Heart left ventricle (tissue), 16 donors: Measurements from ENCODE around the gene GPER1. TPM values are rescaled to one million over a fixed set of nuclear protein-coding genes. Genes with fewer than 3 reads are reported as not detected.

Source experiments
- ATAC-seq, 4 donors: fragments of 200-7000 bp; cut with Tn5 transposase; one replicate each; pipeline ENCODE4 v1.9.1; 2020 to 2022; ENCODE audit warnings: moderate library complexity in 4 of 4, mild to moderate bottlenecking in 3 of 4, moderate number of reproducible peaks in 1 of 4
- DNase-seq, 5 donors: peaks; one replicate each; pipeline ENCODE4 v3.0.0-alpha.2; 2020
- H3K27ac ChIP-seq, 12 donors: fragments of 200-600 bp; sonication (generic) in 4 of 12; one replicate each; pipeline versions ENCODE4 v1.5.0 to v1.8.0; 2016 to 2022; ENCODE audit warnings: mild to moderate bottlenecking in 2 of 12
- H3K27me3 ChIP-seq, 9 donors: fragments of 200-600 bp; sonication (generic) in 2 of 9; one replicate each; pipeline versions ENCODE4 v1.5.1 to v1.8.0; 2016 to 2022; ENCODE audit warnings: mild to moderate bottlenecking in 3 of 9
- H3K36me3 ChIP-seq, 9 donors: fragments of 200-600 bp; sonication (generic) in 2 of 9; one replicate each; pipeline versions ENCODE4 v1.5.0 to v1.8.0; 2018 to 2022; ENCODE audit warnings: mild to moderate bottlenecking in 2 of 9
- H3K4me1 ChIP-seq, 12 donors: fragments of 200-600 bp; sonication (generic) in 4 of 12; one replicate each; pipeline versions ENCODE4 v1.5.0 to v1.8.0; 2016 to 2022; ENCODE audit warnings: mild to moderate bottlenecking in 3 of 12
- H3K4me3 ChIP-seq, 12 donors: fragments of 200-600 bp; sonication (generic) in 4 of 12; one replicate each; pipeline versions ENCODE4 v1.5.0 to v1.8.0; 2017 to 2022; ENCODE audit warnings: mild to moderate bottlenecking in 9 of 12, moderate library complexity in 4 of 12
- H3K9me3 ChIP-seq, 12 donors: fragments of 200-600 bp; sonication (generic) in 4 of 12; one replicate each; pipeline versions ENCODE4 v1.5.0 to v1.8.0; 2016 to 2022; ENCODE audit warnings: mild to moderate bottlenecking in 1 of 12
- POLR2A ChIP-seq, 2 donors: fragments of 450-650 bp; IDR thresholded peaks; one replicate each; pipeline ENCODE4 v1.6.1; 2017; ENCODE audit warnings: antibody characterized with exemption in 2 of 2, mild to moderate bottlenecking in 2 of 2, moderate library complexity in 2 of 2
- WGBS, 4 donors: extraction: QIAGEN DNeasy Blood & Tissue Kit in 2 of 4; methylation state at CpG; one replicate each; pipeline versions ENCODE4 v1.1.5 to v1.1.7; 2013 to 2018; 5-methylcytosine and 5-hydroxymethylcytosine counted together
- intact Hi-C, 10 donors: fragments of 100-400 bp; cut with DNase I; formaldehyde crosslinking; loops; one replicate each; pipeline versions ENCODE4 v1.11.1 to v1.14.2; 2022
- polyA plus RNA-seq, 2 donors: library from polyadenylated mRNA; stranded (reverse); fragments of 200-250 nt; gene quantifications; one replicate each; pipeline ENCODE4 v1.2.3, GENCODE V29; 2013
- total RNA-seq, 9 donors: library from RNA; depleted of rRNA in 2 of 9; stranded (reverse); fragments of >200 nt in 2 of 9; fragmentation: NEBNext Ultra II Directional in 3 of 9; extraction: Animal tissue kit (Norgen Biotek cat#: 25700) in 3 of 9; gene quantifications; one replicate each; pipeline versions ENCODE4 v1.1.0 to v1.2.4, GENCODE V29; 2016 to 2023
- TF ChIP-seq, protein P1 (sequence below), 12 donors: fragments of 200-600 bp; sonication (generic) in 4 of 12; IDR thresholded peaks; one replicate each; pipeline versions ENCODE4 v1.5.0 to v1.8.0; 2018 to 2022; ENCODE audit warnings: antibody characterized with exemption in 12 of 12, mild to moderate bottlenecking in 5 of 12
- donor health status: ischemic (EF 13 %, LVEDD 7.1; RV severe dilation, severe dysfunction).
- donor health status: healthy with polysubstance abuse.
- donor health status: DM: no; HTN: yes; CAD: no.
- donor health status: DM: no; HTN: no; CAD: no.
- donor health status: ischemic (EF 25% LVEDD 6.9; RV normal size, moderate dysfunction).
- donor health status: ischemic (EF 25% LVEDD 5.7; RV mildly dilated, moderate dysfunction).
- donor health status: healthy.
- donor health status: DM: yes; HTN: yes; CAD: no.
- donor health status: ischemic (EF 35%, LVEDD 5.7; RV mildly dilated, moderate dysfunction).
- donor health status: nonischemic (EF 11% LVEDD 7.7; RV severe dilation, severe dysfunction).
- donor health status: DM: yes; HTN: yes; CAD: no.
- donor health status: PGD.
- donor health status: ischemic (EF 29% LVEDD 5.4; RV normal size, mild dysfunction).
- donor health status: nonischemic (EF 23%, LVEDD 6.1; RV moderate dilation, normal function).

Gene GPER1
- total and polyA plus RNA-seq, 11 donors = 1.4 to 8.8 (median 2.8) TPM

DNA sequence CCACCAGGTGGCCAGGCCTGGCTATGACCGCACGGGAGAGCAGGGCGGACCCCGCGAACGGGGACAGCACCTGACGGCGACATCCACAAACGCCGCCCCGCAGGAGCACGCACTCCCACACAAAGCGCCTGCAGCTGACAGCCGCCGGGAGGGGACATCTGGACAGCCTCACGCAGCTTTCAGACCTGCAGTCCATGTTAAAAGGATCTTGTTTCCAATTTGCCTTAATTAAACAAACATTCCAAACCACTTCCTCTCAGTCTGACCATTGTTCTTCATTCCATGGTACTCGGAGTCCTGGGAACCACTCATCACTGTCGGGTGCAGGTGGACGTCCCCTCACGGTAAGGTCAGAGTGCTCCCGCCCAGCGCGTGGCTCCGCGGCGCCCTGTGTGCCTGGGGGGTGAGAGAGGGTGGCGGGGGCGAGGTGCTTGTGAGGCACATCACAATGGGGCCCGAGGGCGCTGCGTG, 5.9 kb upstream of the GPER1 start:
- 54 to 71% (median 62%) methylated on average over 28 to 31 of the region's 31 CpGs for WGBS, 4 donors
- DNase-seq (no peak), ATAC-seq (no peak)
- H3K4me3 ChIP-seq = no peak overlapping the region
- H3K9me3 ChIP-seq = no peaks in the 10 kb centered on the region
- H3K27me3 ChIP-seq = no peaks in the 10 kb centered on the region
- intact Hi-C loops = loop anchor here in 2 of 10 donors (10.0 kb wide), 1 partner anchor 93 kb away; no protein-coding TSS in a partner anchor
- TF ChIP-seq POLR2A (IDR thresholded peaks at IDR 0.05) = no peak
- TF ChIP-seq, protein P1, sequence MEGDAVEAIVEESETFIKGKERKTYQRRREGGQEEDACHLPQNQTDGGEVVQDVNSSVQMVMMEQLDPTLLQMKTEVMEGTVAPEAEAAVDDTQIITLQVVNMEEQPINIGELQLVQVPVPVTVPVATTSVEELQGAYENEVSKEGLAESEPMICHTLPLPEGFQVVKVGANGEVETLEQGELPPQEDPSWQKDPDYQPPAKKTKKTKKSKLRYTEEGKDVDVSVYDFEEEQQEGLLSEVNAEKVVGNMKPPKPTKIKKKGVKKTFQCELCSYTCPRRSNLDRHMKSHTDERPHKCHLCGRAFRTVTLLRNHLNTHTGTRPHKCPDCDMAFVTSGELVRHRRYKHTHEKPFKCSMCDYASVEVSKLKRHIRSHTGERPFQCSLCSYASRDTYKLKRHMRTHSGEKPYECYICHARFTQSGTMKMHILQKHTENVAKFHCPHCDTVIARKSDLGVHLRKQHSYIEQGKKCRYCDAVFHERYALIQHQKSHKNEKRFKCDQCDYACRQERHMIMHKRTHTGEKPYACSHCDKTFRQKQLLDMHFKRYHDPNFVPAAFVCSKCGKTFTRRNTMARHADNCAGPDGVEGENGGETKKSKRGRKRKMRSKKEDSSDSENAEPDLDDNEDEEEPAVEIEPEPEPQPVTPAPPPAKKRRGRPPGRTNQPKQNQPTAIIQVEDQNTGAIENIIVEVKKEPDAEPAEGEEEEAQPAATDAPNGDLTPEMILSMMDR (IDR thresholded peaks at IDR 0.05) = no peak
- no peak overlapping the region for H3K27ac ChIP-seq
- no peaks in the 10 kb centered on the region for H3K36me3 ChIP-seq
- H3K4me1 ChIP-seq = peaks cover 0 to 26% (median 13%) of the 10 kb centered on the region in 12 donors

DNA sequence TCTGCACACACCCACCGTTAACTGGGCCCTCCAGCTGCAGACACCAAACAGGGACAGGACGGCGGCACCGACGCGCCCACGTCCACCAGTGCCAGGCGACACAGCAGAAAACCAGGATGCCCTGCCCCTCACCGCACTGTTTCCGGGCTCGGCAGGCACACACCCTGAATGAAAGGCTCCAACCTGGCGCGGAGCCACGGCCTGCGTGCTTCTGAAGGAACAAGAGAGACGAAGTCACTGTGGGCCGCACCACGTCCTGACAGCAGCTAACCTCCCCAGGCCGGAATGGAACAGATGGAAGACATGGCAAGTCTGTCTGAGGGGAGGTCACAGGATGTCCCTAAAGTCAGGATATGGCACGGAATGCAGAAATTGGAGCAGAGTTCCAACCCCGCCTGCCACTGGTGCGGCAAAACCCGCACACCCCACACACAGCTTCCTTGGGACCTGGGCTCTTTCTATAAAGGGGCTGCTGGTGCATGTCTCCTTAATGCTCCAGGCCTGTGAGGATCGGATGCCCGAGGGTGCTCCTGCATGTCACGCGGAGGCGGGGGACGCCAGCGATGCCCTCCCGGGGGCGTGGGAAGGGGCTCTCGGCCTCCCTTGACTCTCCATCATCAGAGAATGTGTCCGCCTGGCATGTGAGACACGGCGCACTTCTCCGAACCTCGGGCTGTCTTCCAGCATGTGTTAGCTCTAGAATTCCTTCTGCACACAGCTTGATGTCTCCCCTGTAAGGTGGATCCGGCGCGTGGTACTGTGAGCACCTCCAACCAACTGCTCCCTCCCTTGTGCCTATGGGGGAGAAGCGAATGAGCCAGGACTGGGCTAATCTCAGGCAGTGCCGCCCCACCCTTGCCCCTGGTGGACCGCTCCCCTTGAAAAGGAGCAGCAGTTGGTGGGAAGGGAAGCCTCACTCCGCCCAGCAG, 3.9 kb upstream of the GPER1 start:
- Histone ChIP-seq H3K27me3 (no peaks in the 10 kb centered on the region), H3K9me3 (no peaks in the 10 kb centered on the region), H3K4me1 (peaks cover 0 to 41% (median 25%) of the 10 kb centered on the region in 12 donors), H3K27ac (no peak overlapping the region), H3K36me3 (no peaks in the 10 kb centered on the region), H3K4me3 (no peak overlapping the region)
- no peak for TF ChIP-seq POLR2A (IDR thresholded peaks at IDR 0.05)
- TF ChIP-seq, protein P1 (IDR thresholded peaks at IDR 0.05) = no peak
- DNase-seq = peak in 4 of 5 donors; percentile 42 to 71 (median 54)
- ATAC-seq = peak in 1 of 4 donors; percentile 3
- intact Hi-C loops = loop anchor here in 2 of 10 donors (10.0 kb wide), 1 partner anchor 91 kb away; no protein-coding TSS in a partner anchor
- 81 to 90% (median 85%) methylated on average over 39 to 45 of the region's 45 CpGs for WGBS, 4 donors

DNA sequence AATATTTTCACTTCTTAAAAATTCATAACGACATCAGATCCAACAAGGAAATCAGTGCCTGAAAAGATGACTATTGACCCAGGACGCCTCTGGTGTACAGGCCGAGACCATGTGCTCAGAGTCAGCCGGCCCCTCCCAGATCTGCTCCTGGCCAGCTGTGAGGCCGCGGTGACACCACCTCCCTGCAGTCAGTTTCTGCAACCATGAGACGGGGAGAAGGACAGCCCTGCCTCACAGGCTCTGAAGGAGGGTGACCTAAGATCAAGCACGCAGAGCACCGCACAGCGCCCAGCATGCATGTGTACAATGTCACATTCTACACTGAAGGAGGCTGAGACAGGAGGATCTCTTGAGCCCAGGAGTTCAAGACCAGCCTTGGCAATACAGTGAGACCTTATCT, 2.6 kb upstream of the GPER1 start:
- 83 to 89% (median 85%) methylated on average over 10 of the region's 10 CpGs for WGBS, 4 donors

More for the DNA sequence above, 2.6 kb upstream of the GPER1 start:
- Histone ChIP-seq H3K27ac (no peak overlapping the region), H3K4me1 (peaks cover 0 to 41% (median 25%) of the 10 kb centered on the region in 12 donors), H3K36me3 (no peaks in the 10 kb centered on the region), H3K4me3 (no peak overlapping the region), H3K27me3 (no peaks in the 10 kb centered on the region), H3K9me3 (no peaks in the 10 kb centered on the region)
- intact Hi-C loops = loop anchor here in 9 of 10 donors (5.0 to 10.0 kb wide), 6 partner anchors 37 to 92 kb away; a partner anchor contains a TSS
- DNase-seq (no peak), ATAC-seq (no peak)
- TF ChIP-seq, protein P1 (IDR thresholded peaks at IDR 0.05) = no peak
- TF ChIP-seq POLR2A (IDR thresholded peaks at IDR 0.05) = no peak
